ENCODE results near the gene CGRRF1. TPM values are rescaled to one million over a fixed set of nuclear protein-coding genes. Genes with fewer than 3 reads are reported as not detected.
A peak's percentile ranks its signal among the peaks of the same experiment; 100 is the strongest.

Gene CGRRF1
- total RNA-seq = 9.2 TPM

- peak; percentile 99 for ATAC-seq
Measured at GRCh38 chr14:54509546-54510501, at the start of gene CGRRF1. Gene CGRRF1 (plus strand): TSS chr14:54509906. CDS start chr14:54509960, 54 bp downstream.

GRCh38 chr14:54462048-54462447 lies 47.7 kb upstream of the CGRRF1 start:
- ATAC-seq = no peak

GRCh38 chr14:54465654-54466053 lies 44.1 kb upstream of the CGRRF1 start:
- no peak for ATAC-seq

GRCh38 chr14:54467280-54467679 lies 42.4 kb upstream of the CGRRF1 start:
- ATAC-seq = no peak

GRCh38 chr14:54470701-54471100 lies 39.0 kb upstream of the CGRRF1 start:
- ATAC-seq = no peak

- no peak for ATAC-seq
Measured at GRCh38 chr14:54471641-54472040, 38.1 kb upstream of the CGRRF1 start.

GRCh38 chr14:54472315-54472714 lies 37.4 kb upstream of the CGRRF1 start:
- ATAC-seq = no peak

- no peak for ATAC-seq
Measured at GRCh38 chr14:54474232-54474793, 35.4 kb upstream of the CGRRF1 start.

- no peak for ATAC-seq
Measured at GRCh38 chr14:54475187-54475899, 34.4 kb upstream of the CGRRF1 start.

- no peak for ATAC-seq
Measured at GRCh38 chr14:54475911-54476310, 33.8 kb upstream of the CGRRF1 start.

- ATAC-seq = no peak
Measured at GRCh38 chr14:54478636-54479215, 31.0 kb upstream of the CGRRF1 start.

- peak; percentile 80 for ATAC-seq
Measured at GRCh38 chr14:54480830-54481562, 28.7 kb upstream of the CGRRF1 start.

GRCh38 chr14:54481695-54482094 lies 28.0 kb upstream of the CGRRF1 start:
- peak; percentile 66 for ATAC-seq

- peak; percentile 19 for ATAC-seq
Measured at GRCh38 chr14:54483073-54483745, 26.5 kb upstream of the CGRRF1 start.

GRCh38 chr14:54483846-54484245 lies 25.9 kb upstream of the CGRRF1 start:
- no peak for ATAC-seq

- ATAC-seq = no peak
Measured at GRCh38 chr14:54486685-54487084, 23.0 kb upstream of the CGRRF1 start.

GRCh38 chr14:54487771-54488170 lies 21.9 kb upstream of the CGRRF1 start:
- ATAC-seq = no peak

GRCh38 chr14:54488318-54488645 lies 21.4 kb upstream of the CGRRF1 start:
- no peak for ATAC-seq

- ATAC-seq = peak; percentile 97
Measured at GRCh38 chr14:54488646-54489317, 20.9 kb upstream of the CGRRF1 start, which contains the start of gene GMFB. Gene GMFB (minus strand): TSS chr14:54488980. CDS start chr14:54488927, 53 bp downstream.

- no peak for ATAC-seq
Measured at GRCh38 chr14:54489318-54489683, 20.4 kb upstream of the CGRRF1 start.
